ENCODE measurements around the gene USP28.
"Not testable (repeated sequence)": the region's sequence is repeated elsewhere in the genome, so short reads cannot be mapped to it uniquely, and the experiment has no call there.

USP28 gene

GRCh38 chr11:113875234-113876073 lies at the start of gene USP28:
Gene USP28 (minus strand): TSS chr11:113875572. CDS start chr11:113875501, 71 bp downstream.
- peak; percentile 95 for DNase-seq (ENCODE audit: low spot score)

GRCh38 chr11:113923572-113923971 lies 48.2 kb upstream of the USP28 start:
- DNase-seq (ENCODE audit: low spot score), result no peak

- DNase-seq (ENCODE audit: low spot score), result not testable (repeated sequence)
These were observed 36.1 kb upstream of the USP28 start for GRCh38 chr11:113911491-113911890.

GRCh38 chr11:113908098-113908497 lies 32.7 kb upstream of the USP28 start:
- no peak for DNase-seq (ENCODE audit: low spot score)

- no peak for DNase-seq (ENCODE audit: low spot score)
These were observed 32.3 kb upstream of the USP28 start for GRCh38 chr11:113907681-113908080.

DNA sequence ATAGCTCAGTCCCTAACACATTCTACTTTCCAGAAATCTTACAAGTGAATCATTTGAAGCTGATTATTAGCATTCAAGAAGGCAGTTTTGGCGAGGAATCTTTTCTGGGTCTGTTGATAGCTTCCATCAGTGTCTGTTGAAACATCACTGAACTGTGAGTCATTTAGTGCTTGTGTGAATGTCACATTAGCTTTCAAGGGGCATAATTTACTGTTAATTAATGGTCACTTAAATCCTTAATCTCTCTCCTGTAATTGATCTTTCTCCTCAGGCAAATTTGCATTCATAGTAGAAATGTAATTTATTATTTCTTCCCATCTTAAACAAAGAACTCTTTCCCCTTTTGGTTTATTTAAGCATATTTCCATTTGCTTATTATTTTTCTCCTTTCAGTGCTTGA lies 31.8 kb upstream of the USP28 start:
- DNase-seq (ENCODE audit: low spot score), result no peak

DNA sequence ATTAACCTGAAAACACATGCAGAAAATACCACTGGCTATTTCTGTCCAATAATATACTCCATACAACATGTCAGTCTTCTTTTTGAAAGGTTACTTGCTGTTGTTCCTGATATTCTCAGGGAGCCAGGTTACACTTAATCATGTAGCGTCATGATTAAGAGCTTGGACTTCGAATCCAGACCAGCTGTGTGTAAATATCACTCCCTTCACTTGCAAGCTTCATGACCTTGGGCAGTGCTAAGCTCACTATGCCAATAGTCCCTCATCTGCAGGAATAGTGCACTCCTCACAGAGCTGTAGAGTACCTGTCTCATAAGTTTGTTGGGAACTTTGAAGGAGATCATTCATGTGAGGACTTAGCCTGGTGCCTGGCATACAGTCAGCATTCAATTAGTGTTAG lies 31.1 kb upstream of the USP28 start:
- no peak for DNase-seq (ENCODE audit: low spot score)

DNA sequence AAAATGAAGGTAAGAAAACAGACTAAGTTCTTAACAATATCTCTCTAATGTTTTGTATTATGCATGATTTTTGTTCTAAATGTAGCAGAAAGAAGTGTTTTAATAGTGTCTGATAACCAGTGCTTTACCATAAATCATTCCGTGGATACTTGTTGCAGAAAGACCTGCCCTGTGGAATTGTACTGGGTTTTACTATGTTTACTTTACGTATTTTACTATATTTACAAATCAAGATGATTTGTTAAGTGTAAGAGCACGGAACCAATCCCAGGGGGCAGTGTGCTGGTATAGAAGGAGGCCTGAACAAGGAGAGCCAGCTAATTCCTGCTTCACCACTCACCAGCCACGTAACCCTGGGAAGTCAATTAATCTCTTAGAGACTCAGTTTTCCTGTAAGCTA lies 30.7 kb upstream of the USP28 start:
- no peak for DNase-seq (ENCODE audit: low spot score)

- DNase-seq (ENCODE audit: low spot score), result no peak
These were observed 29.2 kb upstream of the USP28 start, which contains the start of gene HTR3B for GRCh38 chr11:113904379-113905101. Gene HTR3B (plus strand): TSS chr11:113904796. CDS start chr11:113904934, 138 bp downstream.

DNA sequence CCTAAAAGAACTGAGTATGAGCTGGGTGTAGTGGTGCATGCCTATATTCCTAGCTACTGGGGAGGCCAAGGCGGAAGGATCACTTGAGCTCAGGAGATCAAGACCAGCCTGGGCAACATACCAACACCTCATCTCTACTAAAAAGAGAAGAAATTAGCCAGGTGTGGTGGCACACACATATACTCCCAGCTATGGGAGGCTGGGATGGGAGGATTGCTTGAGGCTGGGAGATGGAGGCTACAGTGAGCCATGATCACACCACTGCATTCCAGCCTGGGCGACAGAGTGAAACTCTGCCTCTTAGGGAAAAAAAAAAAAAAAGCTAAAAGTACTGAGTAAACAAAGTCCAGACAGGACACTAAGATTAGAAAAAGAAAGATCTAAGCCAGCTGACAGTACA lies 25.8 kb upstream of the USP28 start:
- no peak for DNase-seq (ENCODE audit: low spot score)

GRCh38 chr11:113896156-113896879 lies 20.9 kb upstream of the USP28 start:
- DNase-seq (ENCODE audit: low spot score), result no peak

DNA sequence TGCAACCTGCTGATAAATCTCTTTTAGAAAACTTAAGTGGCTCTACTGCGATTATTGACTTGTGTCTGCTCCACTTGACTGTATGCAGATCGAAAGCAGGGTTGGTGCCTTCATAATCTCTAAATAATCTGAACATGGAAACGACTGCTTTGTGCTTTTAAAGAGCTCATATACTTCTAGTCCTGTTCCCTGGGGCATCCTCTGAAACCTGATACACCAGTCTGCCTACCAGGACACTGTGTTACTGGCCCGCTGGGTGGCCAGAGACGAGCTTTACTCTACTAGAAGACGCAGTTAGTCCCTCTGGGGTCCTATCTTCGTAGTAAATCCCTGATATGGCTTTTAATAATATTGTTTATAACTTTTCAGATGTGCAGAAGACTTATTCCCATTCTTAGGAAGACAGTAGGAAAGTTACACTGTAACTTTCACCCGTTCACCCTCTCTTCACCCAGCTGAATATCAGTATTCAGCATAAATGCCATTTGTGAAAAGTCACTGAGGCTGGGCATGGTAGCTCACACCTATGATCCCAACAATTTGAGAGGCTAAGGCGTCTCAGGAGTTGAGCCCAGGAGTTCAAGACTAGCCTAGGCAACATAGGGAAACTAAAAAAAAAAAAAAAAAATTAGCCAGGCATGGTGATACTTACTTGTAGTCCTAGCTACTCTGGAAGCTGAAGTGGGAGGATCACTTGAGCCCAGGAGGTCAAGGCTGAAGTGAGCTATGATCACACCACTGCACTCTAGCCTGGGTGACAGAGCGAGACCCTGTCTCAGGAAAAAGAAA lies 20.2 kb upstream of the USP28 start:
- DNase-seq (ENCODE audit: low spot score), result no peak

GRCh38 chr11:113894421-113894996 lies 19.1 kb upstream of the USP28 start:
- no peak for DNase-seq (ENCODE audit: low spot score)

DNA sequence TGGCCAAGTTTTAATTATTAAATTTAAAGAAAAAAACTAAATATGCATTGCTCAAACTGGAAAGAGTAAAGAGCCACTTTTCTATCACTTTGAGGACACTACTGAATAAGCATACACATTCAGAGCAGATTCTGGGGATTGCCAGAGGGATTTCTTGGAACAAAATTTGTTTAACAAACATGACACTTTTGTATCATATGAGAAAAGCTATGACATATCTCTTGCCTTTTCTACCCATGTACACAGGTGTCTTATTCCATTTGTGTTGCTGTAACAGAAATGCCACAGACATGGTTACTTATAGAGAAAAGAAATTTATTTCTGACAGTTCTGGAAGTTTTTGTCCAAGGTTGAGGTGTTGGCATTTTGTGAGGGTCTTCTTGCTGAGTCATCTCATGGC lies 13.5 kb upstream of the USP28 start:
- DNase-seq (ENCODE audit: low spot score), result no peak

GRCh38 chr11:113885897-113886296 lies 10.5 kb upstream of the USP28 start:
- DNase-seq (ENCODE audit: low spot score), result no peak

DNA sequence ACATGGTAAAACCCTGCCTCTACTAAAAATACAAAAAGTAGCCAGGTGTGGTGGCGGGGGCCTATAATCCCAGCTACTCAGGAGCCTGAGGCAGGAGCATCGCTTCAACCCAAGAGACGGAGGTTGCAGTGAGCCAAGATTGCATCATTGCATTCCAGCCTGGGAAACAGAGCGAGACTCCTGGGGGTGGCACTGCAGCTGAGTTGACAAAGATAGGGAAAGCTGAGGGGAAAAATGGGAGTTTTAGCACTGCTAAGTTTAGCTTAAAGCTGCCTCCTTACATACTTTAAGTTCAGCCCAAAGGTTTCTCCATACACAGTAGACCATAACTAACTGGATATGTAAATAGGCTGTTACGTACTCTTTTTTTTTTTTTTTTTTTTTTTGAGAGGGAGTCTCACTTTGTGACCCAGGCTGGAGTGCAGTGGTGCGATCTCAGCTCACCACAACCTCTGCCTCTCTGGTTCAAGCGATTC lies 9.0 kb upstream of the USP28 start:
- no peak for DNase-seq (ENCODE audit: low spot score)

DNA sequence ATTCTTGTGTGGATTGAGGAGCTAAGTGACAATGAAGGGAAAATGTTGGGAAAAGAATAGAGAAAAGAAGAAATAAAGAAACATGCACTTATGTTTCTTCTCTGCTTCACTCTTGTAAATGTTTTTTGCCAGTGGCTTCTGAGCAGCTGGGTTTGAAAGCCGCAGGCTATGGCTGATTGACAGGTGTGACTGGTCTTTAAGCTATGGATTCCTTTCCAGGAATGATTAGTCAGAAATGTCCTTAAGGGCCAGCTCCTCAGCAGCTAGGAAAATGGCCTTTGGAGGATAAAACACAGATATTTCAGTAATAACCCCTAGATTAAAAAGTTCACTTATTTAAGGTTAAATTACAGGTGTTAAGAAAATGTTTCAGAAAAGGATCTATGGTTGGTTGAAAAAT lies 6.5 kb upstream of the USP28 start:
- DNase-seq (ENCODE audit: low spot score), result no peak

DNA sequence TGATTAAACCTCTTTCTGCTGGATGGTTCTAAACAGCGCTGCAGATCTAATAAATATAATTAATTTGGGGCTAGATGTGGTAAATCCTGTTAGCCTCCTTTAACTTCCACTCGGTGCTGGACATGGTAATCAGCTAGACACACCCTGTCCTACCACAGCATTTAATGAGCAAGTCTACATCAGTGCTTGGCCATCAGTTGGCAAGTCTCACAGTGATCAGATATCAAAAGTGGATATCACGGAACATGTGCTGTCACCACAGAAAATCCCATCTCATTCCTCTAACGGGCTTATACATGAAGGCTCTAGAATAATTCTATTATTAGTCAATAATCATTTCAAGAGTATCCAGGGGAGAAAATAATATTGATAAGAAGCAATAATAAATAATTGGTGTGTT lies 5.6 kb upstream of the USP28 start:
- DNase-seq (ENCODE audit: low spot score), result no peak

- DNase-seq (ENCODE audit: low spot score), result not testable (repeated sequence)
These were observed 4.1 kb upstream of the USP28 start for GRCh38 chr11:113879446-113879845.

DNA sequence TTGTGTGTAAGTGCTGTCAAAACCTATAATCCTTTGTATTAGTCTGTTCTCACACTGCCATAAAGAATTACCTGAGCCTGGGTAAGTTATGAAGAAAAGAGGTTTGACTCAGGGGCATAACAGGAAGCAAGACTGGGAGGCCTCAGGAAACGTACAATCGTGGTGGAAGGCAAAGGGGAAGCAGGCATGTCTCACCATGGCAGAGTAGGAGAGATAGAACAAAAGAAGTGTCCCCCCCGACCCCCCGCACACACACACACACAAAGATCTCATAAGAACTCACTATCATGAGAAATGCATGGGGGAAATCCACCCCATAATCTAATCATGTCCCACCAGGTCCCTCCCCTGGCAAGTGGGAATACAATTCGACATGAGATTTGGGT lies 2.3 kb upstream of the USP28 start:
- no peak for DNase-seq (ENCODE audit: low spot score)
